Omental fat pad (tissue), 4 donors: ENCODE data around the gene PARN. TPM values are rescaled to one million over a fixed set of nuclear protein-coding genes. Genes with fewer than 3 reads are reported as not detected.

Experiments used
- ATAC-seq: fragments of 150-250 bp; one replicate; pipeline ENCODE4 v1.9.1; 2016; ENCODE audit warnings: mild to moderate bottlenecking, moderate library complexity; ENCODE audit not compliant: low FRiP score
- DNase-seq: peaks from one replicate; pipeline ENCODE4 v3.0.0-alpha.2; 2019; ENCODE audit warnings: low spot score
- CTCF ChIP-seq, 3 donors: fragments of 450-650 bp; IDR thresholded peaks; one replicate each; pipeline ENCODE4 v1.5.1; 2016 to 2017; ENCODE audit warnings: antibody characterized with exemption in 3 of 3, mild to moderate bottlenecking in 3 of 3, moderate library complexity in 2 of 3
- total RNA-seq, 4 donors: library from RNA; depleted of rRNA; stranded (reverse); fragments of >200 nt; gene quantifications; one replicate each; pipeline ENCODE4 v1.1.0, GENCODE V29; 2016

PARN gene
- total RNA-seq, 4 donors from 2014 or later, result 23.0 to 34.8 (median 26.4) TPM

GRCh38 chr16:14473488-14473887, 156.6 kb downstream of the PARN start:
- DNase-seq (no peak), ATAC-seq (no peak)
- no peak for TF ChIP-seq CTCF (IDR thresholded peaks at IDR 0.05)

GRCh38 chr16:14472357-14472756, 157.7 kb downstream of the PARN start:
- no peak for TF ChIP-seq CTCF (IDR thresholded peaks at IDR 0.05)
- DNase-seq (no peak), ATAC-seq (no peak)

- ATAC-seq (no peak), DNase-seq (no peak)
- TF ChIP-seq CTCF (IDR thresholded peaks at IDR 0.05), result no peak
Observed at GRCh38 chr16:14470788-14471187, 159.3 kb downstream of the PARN start.

- no peak for TF ChIP-seq CTCF (IDR thresholded peaks at IDR 0.05)
- ATAC-seq (no peak), DNase-seq (no peak)
Observed at GRCh38 chr16:14465799-14466198, 164.3 kb downstream of the PARN start.

- DNase-seq (no peak), ATAC-seq (no peak)
- TF ChIP-seq CTCF (IDR thresholded peaks at IDR 0.05), result no peak
Observed at GRCh38 chr16:14464796-14465195, 165.3 kb downstream of the PARN start.

- DNase-seq (no peak), ATAC-seq (no peak)
- no peak for TF ChIP-seq CTCF (IDR thresholded peaks at IDR 0.05)
Observed at GRCh38 chr16:14464192-14464591, 165.9 kb downstream of the PARN start.

GRCh38 chr16:14462811-14463210, 167.2 kb downstream of the PARN start:
- no peak for DNase-seq
- TF ChIP-seq CTCF (IDR thresholded peaks at IDR 0.05), result no peak
- no peak for ATAC-seq
